HepG2 (cell line): ENCODE results near the gene NAB2. TPM values are rescaled to one million over a fixed set of nuclear protein-coding genes. Genes with fewer than 3 reads are reported as not detected.
A peak's percentile ranks its signal among the peaks of the same experiment; 100 is the strongest.

Experiments
- GATAD1 ChIP-seq: IDR thresholded peaks from 2 replicates; pipeline ENCODE4 v1.6.1; 2016; ENCODE audit warnings: missing genetic modification reagents, missing compliant biosample characterization
- MED1 ChIP-seq: sonication (generic); formaldehyde crosslinking; IDR thresholded peaks from 2 replicates; pipeline ENCODE4 v1.4.0; 2020; ENCODE audit warnings: missing genetic modification reagents
- MIXL1 ChIP-seq: IDR thresholded peaks from 2 replicates; pipeline ENCODE4 v1.6.1; 2016
- NR2F6 ChIP-seq, 2 experiments: IDR thresholded peaks; 2 replicates each; pipeline ENCODE4 v1.6.1; 2016; ENCODE audit warnings: antibody characterized with exemption in 1 of 2, mild to moderate bottlenecking in 1 of 2
- PHF5A ChIP-seq: IDR thresholded peaks from one replicate; pipeline ENCODE4 v1.6.1; 2018; ENCODE audit warnings: low read depth, missing genetic modification reagents; ENCODE audit not compliant: unreplicated experiment
- POLR2AphosphoS2 ChIP-seq: IDR thresholded peaks from 2 replicates; pipeline ENCODE4 v1.6.1; 2011; ENCODE audit warnings: low read depth, low read length, improper control_type of control experiment
- RAD21 ChIP-seq: fragments of 450-650 bp; formaldehyde crosslinking; IDR thresholded peaks from 2 replicates; pipeline ENCODE4 v1.5.0; 2020; ENCODE audit warnings: mild to moderate bottlenecking
- RXRB ChIP-seq: IDR thresholded peaks from 2 replicates; pipeline ENCODE4 v1.6.1; 2016; ENCODE audit warnings: borderline replicate concordance, missing genetic modification reagents, missing compliant biosample characterization
- STAG1 ChIP-seq: sonication (generic); formaldehyde crosslinking; IDR thresholded peaks from 2 replicates; pipeline ENCODE4 v1.4.0; 2020; ENCODE audit warnings: missing genetic modification reagents
- TAF1 ChIP-seq: sonication (generic); formaldehyde crosslinking; IDR thresholded peaks from 2 replicates; pipeline ENCODE4 v1.4.0; 2020; ENCODE audit warnings: missing genetic modification reagents
- TCF7L2 ChIP-seq: IDR thresholded peaks from 2 replicates; pipeline ENCODE4 v1.6.1; 2011; ENCODE audit warnings: mild to moderate bottlenecking, low read depth, low read length, moderate library complexity
- THAP11 ChIP-seq: IDR thresholded peaks from 2 replicates; pipeline ENCODE4 v1.6.1; 2016; ENCODE audit warnings: missing biosample characterization, missing genetic modification reagents
- ZIK1 ChIP-seq: sonication (generic); formaldehyde crosslinking; IDR thresholded peaks from 2 replicates; pipeline ENCODE4 v1.5.0; 2020; ENCODE audit warnings: mild to moderate bottlenecking, low read depth, missing genetic modification reagents, borderline replicate concordance
- ZNF17 ChIP-seq: sonication (generic); formaldehyde crosslinking; IDR thresholded peaks from 2 replicates; pipeline ENCODE4 v1.5.0; 2020; ENCODE audit warnings: mild to moderate bottlenecking, missing genetic modification reagents
- ZNF7 ChIP-seq: IDR thresholded peaks from 2 replicates; pipeline ENCODE4 v1.6.1; 2016; ENCODE audit warnings: missing biosample characterization, missing genetic modification reagents
- ZNF788 ChIP-seq: sonication (generic); formaldehyde crosslinking; IDR thresholded peaks from 2 replicates; pipeline ENCODE4 v1.5.0; 2020; ENCODE audit warnings: mild to moderate bottlenecking, missing genetic modification reagents, borderline replicate concordance
- ZSCAN9 ChIP-seq: IDR thresholded peaks from 2 replicates; pipeline ENCODE4 v1.6.1; 2016; ENCODE audit warnings: borderline replicate concordance
- polyA plus RNA-seq, 8 experiments: library from polyadenylated mRNA; depleted of rRNA in 3 of 8; stranded (reverse) in 7 of 8; unstranded in 1 of 8; fragments of >200 nt; fragmentation: Illumina TruSeq in 4 of 8; extraction: Trizol in 4 of 8; gene quantifications; 2 replicates each; pipeline versions ENCODE4 v1.2.1 to v1.2.3, GENCODE V29; 2011 to 2016; ENCODE audit warnings: low read depth in 4 of 8, missing spikeins in 1 of 8, mixed read lengths in 1 of 8; ENCODE audit not compliant: insufficient read depth in 1 of 8
- total RNA-seq, 5 experiments: library from RNA; depleted of rRNA; stranded (reverse); fragments of >200 nt; fragmentation: Illumina TruSeq; extraction: Trizol; gene quantifications; 2 replicates each; pipeline ENCODE4 v1.2.3, GENCODE V29; 2016; ENCODE audit warnings: low read depth in 1 of 5
- TF ChIP-seq, protein P1 (sequence below): sonication (generic); formaldehyde crosslinking; IDR thresholded peaks from 2 replicates; pipeline ENCODE4 v1.4.0; 2020; ENCODE audit warnings: missing genetic modification reagents
- TF ChIP-seq, protein P2 (sequence below): sonication (generic); formaldehyde crosslinking; conservative IDR thresholded peaks from 2 replicates; pipeline ENCODE4 v1.4.0; 2020; ENCODE audit warnings: missing genetic modification reagents
- TF ChIP-seq, protein P3 (sequence below): IDR thresholded peaks from 2 replicates; pipeline ENCODE4 v1.4.0; 2020; ENCODE audit warnings: mild to moderate bottlenecking, missing genetic modification reagents
- TF ChIP-seq, protein P4 (sequence below): sonication (generic); formaldehyde crosslinking; IDR thresholded peaks from 2 replicates; pipeline ENCODE4 v1.5.1; 2020; ENCODE audit warnings: missing genetic modification reagents, mild to moderate bottlenecking, borderline replicate concordance
- TF ChIP-seq, protein P5 (sequence below): sonication (generic); formaldehyde crosslinking; IDR thresholded peaks from 2 replicates; pipeline ENCODE4 v1.5.1; 2020; ENCODE audit warnings: missing genetic modification reagents, mild to moderate bottlenecking, borderline replicate concordance

NAB2 gene
- total and polyA plus RNA-seq, 2 of the 13 experiments (the other 11 are each of a cell fraction or from before 2014, with no cell fraction given), result 11.7 to 12.9 TPM

DNA sequence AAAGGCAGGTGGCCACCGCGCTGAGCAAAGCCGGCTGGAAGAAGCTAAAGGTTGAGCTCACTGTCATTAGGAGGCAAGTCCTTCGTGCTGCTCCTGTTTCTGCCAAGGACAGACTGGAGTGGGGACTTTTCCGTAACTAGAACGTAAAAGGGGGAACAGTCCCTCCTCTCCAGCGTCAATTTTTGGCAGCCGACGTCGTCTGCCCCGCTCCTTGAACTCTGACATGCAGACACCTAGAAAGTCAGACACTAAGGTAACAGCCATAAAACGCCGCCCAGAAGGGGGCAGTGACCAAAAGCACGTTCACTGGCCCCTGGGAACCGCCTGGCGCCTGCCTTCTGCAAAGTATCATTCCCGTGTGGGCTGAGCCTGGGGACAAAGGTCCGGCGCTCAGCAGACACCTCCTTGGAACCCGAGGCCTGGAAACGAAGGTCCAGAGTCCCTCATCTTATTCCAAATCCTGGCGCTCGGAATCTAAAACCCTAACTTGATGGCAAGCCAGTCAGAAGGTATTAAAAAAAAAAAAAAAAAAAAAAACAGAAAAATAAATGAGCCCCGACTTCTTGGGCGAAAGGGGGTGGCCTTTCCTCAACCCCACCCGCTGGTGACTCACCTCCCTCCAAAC, 38.3 kb downstream of the NAB2 start (continued):
- TF ChIP-seq, protein P1, sequence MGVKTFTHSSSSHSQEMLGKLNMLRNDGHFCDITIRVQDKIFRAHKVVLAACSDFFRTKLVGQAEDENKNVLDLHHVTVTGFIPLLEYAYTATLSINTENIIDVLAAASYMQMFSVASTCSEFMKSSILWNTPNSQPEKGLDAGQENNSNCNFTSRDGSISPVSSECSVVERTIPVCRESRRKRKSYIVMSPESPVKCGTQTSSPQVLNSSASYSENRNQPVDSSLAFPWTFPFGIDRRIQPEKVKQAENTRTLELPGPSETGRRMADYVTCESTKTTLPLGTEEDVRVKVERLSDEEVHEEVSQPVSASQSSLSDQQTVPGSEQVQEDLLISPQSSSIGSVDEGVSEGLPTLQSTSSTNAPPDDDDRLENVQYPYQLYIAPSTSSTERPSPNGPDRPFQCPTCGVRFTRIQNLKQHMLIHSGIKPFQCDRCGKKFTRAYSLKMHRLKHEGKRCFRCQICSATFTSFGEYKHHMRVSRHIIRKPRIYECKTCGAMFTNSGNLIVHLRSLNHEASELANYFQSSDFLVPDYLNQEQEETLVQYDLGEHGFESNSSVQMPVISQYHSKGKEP (CRISPR knock-in tag), result no peak
- TF ChIP-seq RAD21 (CRISPR knock-in tag), result peak; percentile 84
- TF ChIP-seq, protein P2, sequence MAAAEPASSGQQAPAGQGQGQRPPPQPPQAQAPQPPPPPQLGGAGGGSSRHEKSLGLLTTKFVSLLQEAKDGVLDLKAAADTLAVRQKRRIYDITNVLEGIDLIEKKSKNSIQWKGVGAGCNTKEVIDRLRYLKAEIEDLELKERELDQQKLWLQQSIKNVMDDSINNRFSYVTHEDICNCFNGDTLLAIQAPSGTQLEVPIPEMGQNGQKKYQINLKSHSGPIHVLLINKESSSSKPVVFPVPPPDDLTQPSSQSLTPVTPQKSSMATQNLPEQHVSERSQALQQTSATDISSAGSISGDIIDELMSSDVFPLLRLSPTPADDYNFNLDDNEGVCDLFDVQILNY (CRISPR knock-in tag), result no peak
- peak; percentile 76 for TF ChIP-seq STAG1 (CRISPR knock-in tag)
- no peak for TF ChIP-seq NR2F6 (IDR thresholded peaks at IDR 0.05)
- peak; percentile 51; the same call in 1 of the 2 replicates for TF ChIP-seq NR2F6 (CRISPR knock-in tag; IDR thresholded peaks at IDR 0.05)
- TF ChIP-seq RXRB (CRISPR knock-in tag), result peak; percentile 69
- TF ChIP-seq, protein P3, sequence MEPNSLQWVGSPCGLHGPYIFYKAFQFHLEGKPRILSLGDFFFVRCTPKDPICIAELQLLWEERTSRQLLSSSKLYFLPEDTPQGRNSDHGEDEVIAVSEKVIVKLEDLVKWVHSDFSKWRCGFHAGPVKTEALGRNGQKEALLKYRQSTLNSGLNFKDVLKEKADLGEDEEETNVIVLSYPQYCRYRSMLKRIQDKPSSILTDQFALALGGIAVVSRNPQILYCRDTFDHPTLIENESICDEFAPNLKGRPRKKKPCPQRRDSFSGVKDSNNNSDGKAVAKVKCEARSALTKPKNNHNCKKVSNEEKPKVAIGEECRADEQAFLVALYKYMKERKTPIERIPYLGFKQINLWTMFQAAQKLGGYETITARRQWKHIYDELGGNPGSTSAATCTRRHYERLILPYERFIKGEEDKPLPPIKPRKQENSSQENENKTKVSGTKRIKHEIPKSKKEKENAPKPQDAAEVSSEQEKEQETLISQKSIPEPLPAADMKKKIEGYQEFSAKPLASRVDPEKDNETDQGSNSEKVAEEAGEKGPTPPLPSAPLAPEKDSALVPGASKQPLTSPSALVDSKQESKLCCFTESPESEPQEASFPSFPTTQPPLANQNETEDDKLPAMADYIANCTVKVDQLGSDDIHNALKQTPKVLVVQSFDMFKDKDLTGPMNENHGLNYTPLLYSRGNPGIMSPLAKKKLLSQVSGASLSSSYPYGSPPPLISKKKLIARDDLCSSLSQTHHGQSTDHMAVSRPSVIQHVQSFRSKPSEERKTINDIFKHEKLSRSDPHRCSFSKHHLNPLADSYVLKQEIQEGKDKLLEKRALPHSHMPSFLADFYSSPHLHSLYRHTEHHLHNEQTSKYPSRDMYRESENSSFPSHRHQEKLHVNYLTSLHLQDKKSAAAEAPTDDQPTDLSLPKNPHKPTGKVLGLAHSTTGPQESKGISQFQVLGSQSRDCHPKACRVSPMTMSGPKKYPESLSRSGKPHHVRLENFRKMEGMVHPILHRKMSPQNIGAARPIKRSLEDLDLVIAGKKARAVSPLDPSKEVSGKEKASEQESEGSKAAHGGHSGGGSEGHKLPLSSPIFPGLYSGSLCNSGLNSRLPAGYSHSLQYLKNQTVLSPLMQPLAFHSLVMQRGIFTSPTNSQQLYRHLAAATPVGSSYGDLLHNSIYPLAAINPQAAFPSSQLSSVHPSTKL (CRISPR knock-in tag), result peak; percentile 41
- TF ChIP-seq TAF1 (CRISPR knock-in tag), result peak; percentile 16; the same call in 1 of the 2 replicates
- peak; percentile 79 for TF ChIP-seq MED1 (CRISPR knock-in tag)
- TF ChIP-seq POLR2AphosphoS2, result no peak
- TF ChIP-seq, protein P4, sequence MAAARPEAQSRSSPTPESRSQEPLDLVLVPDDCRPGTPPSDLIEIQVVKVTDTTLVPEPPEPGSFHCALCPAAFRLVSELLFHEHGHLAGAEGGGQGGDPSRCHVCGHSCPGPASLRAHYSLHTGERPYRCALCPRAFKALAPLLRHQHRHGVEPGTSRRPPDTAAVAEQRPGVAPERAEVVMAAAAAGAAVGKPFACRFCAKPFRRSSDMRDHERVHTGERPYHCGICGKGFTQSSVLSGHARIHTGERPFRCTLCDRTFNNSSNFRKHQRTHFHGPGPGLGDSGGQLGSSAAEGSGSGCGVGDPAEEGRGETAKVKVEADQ (CRISPR knock-in tag), result 0 out of 2 replicates have a peak, but pooled peaks have one; percentile 42
- TF ChIP-seq ZNF17 (CRISPR knock-in tag), result no peak
- TF ChIP-seq ZSCAN9 (CRISPR knock-in tag), result no peak; the same call in 1 of the 2 replicates
- peak; percentile 59 for TF ChIP-seq THAP11 (CRISPR knock-in tag)
- 0 out of 2 replicates have a peak, but pooled peaks have one; percentile 16 for TF ChIP-seq GATAD1 (CRISPR knock-in tag)
- TF ChIP-seq, protein P5, sequence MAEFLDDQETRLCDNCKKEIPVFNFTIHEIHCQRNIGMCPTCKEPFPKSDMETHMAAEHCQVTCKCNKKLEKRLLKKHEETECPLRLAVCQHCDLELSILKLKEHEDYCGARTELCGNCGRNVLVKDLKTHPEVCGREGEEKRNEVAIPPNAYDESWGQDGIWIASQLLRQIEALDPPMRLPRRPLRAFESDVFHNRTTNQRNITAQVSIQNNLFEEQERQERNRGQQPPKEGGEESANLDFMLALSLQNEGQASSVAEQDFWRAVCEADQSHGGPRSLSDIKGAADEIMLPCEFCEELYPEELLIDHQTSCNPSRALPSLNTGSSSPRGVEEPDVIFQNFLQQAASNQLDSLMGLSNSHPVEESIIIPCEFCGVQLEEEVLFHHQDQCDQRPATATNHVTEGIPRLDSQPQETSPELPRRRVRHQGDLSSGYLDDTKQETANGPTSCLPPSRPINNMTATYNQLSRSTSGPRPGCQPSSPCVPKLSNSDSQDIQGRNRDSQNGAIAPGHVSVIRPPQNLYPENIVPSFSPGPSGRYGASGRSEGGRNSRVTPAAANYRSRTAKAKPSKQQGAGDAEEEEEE, result 0 out of 2 replicates have a peak, but pooled peaks have one; percentile 30
- no peak for TF ChIP-seq PHF5A
- peak; percentile 52 for TF ChIP-seq MIXL1 (CRISPR knock-in tag)
- no peak for TF ChIP-seq ZNF7
- no peak for TF ChIP-seq TCF7L2
- TF ChIP-seq ZIK1, result 0 out of 2 replicates have a peak, but pooled peaks have one; percentile 17
- TF ChIP-seq ZNF788 (CRISPR knock-in tag), result 0 out of 2 replicates have a peak, but pooled peaks have one; percentile 48
